T47D (cell line): ENCODE data around the gene GDF10.

ENCODE experiments used
- DNase-seq, 2 experiments: peaks; one replicate each; pipeline versions ENCODE4 v3.0.0 to v3.0.0-alpha.2; 2011 to 2012; ENCODE audit warnings: low read depth in 1 of 2, low spot score in 1 of 2
- JUND ChIP-seq: IDR thresholded peaks from 2 replicates; pipeline ENCODE4 v1.6.1; 2012; ENCODE audit warnings: low read depth
- in situ Hi-C: cut with HindIII; loops from 2 replicates; pipeline ENCODE4 v1.10.0; 2016; ENCODE audit warnings: low sequenced_read_pairs, low pct_unique_long_range_greater_than_20kb

The GDF10 gene, protein sequence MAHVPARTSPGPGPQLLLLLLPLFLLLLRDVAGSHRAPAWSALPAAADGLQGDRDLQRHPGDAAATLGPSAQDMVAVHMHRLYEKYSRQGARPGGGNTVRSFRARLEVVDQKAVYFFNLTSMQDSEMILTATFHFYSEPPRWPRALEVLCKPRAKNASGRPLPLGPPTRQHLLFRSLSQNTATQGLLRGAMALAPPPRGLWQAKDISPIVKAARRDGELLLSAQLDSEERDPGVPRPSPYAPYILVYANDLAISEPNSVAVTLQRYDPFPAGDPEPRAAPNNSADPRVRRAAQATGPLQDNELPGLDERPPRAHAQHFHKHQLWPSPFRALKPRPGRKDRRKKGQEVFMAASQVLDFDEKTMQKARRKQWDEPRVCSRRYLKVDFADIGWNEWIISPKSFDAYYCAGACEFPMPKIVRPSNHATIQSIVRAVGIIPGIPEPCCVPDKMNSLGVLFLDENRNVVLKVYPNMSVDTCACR

DNA sequence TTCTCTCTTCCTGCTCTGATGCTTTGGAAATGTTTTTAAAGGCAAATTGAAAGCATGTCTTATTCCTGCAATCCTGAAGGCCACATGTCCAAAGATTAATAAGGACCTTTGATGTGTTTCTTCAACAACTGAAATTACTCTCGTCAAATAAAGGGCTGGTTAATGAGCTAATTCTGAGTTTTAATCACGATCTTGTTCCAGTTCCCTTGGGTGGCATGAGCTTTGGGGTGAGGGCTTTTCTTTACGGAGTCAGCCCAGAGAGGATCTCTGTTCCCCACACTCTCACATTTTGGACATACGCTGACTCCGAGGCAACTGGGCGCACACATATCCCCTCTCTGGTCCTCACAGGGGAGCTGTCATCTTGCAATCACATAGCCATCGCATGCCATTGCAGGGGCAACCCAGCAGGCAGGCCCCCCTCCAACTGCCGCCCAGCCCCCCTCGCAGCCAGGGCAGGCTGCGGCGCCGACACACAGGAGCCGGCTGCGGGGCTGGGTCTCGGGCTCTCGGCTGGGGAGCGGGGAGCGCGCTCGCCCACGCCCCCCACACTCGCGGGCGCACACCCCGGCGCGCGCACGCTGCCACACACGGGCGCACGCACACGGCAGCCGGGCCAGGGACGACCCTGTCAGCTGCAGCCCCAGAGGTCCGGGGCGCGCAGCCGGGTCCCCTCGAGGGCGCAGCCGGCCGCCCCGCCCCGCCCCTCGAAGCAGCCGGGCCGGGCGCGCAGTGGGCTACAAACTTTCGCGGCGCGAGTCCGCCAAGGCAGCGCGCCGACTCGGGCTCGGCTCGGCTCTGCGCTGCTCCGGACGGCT, at the start of gene GDF10:
GDF10 (plus strand) TSS at position 587 of the 818 bp plus-strand sequence. CDS start 455 bp downstream, outside the sequence.
- in situ Hi-C loops, result no loop called here
- no peak for DNase-seq
- TF ChIP-seq JUND, result no peak

DNA sequence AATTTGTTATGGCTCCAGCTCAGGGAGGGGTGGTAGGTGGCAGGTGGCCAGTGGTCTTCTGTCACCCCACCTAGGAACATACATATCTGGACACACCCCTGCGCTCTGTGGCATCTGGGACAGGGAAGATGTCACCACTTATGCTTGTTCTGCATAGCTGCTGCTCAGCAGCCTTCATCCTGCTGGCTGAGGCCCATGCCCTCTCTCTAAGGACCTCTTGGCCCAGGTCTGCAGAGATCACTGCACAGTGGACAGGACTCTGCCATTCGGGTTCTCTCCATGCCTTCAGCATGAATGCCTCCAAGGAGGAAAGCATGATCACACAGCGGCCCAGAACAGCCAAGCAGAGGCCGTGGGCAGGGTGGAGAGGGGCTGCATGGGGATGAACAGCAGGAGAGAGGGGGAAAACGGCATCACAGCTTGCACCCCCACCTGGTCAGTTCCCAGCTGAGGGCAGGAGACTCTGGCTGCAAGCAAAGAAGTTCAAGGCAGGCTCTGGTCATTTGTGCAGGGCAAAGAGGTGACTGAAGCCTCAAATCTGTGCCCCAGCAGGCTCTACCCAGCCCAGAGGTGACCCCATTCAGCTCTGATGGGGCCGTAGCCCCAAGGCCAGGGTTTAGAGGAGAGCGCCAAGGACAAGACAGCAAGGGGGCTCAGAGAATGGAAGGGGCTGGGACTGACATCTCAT, 47.8 kb upstream of the GDF10 start:
- no peak for TF ChIP-seq JUND
- in situ Hi-C loops, result no loop called here
- no peak for DNase-seq

DNA sequence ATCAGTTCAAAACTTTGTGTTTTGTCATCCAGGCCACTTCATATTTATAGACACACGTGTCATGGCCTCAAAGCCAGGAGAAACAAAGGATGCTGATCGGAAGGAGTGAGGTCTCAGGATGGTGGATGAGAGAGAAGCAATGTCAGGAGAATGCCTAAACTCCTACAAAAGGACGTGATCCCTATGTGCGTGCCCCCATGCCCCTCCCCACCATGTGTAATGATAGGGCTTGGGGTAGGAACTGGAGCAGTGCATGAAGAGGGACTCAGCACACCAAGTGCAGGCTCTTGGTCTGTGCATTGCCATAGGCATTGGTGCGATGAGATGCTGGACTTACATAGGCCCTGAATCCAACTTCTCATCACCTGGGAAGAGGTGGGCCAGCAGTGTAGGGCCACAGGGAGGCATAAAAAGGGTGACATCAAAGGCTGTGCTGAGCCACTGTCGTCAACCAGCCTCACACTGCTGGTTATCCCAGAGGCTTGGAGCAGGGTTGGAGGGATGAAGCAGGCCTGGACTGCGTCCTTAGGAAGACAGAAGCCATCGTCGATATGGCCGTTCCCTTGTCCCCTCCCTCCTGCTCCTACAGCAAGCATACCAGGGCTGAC, 46.9 kb upstream of the GDF10 start:
- no peak for TF ChIP-seq JUND
- in situ Hi-C loops, result no loop called here

DNA sequence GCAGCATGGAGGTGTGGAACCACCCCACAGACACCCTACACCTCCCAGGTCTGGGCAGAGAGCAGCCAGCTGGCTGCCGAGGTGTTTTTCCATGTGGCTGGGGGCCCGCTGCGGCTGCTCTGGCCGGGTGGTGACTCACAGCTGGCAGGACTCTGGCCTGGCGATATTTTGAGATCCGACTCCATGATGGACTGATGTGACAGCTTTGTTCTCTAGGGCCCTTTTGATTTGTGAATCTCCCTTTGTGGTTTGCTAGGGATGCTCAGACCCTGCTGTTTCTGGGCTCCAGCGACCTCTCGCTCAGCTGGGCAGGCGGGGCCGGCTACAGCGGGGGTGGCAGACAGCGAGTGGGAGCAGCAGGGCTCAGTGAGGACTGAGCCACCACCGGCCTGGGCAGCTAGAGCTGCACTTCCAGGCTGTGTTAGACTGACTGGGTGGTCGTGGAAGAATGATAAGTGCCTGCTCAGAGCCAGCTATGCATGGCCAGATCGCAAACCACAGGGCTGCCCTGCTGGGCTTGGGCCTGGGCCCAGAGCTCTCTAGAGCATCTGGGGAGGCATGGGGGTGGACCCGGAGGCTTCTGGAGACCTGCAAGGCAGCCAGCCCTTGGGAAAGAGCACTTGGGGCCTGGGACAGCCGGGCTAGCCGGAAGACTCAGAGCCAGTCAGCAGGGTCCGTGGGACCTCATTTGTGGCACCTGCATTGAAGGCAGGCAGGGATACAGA, 46.2 kb upstream of the GDF10 start:
- DNase-seq, result no peak
- no peak for TF ChIP-seq JUND

More for the DNA sequence above, 46.9 kb upstream of the GDF10 start:
- DNase-seq, result no peak

DNA sequence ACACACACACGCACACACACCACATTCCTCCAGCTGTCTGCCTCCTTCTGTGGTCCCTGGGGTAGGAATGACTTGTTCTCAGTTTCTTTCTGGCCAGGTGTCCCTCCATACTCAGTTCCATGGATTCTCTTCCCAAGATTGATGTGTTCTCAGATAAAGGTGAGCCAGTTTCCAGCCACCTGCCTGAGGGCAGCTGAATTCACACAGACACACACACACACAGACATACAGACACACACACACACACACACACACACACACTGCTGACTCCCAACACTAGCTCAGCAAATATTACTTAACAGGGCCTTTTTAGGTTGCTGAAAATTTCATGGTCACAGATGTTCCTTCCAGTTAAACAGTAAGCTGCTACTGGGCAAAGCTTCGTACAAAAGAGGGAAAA, 45.4 kb upstream of the GDF10 start:
- peak in 1 of 2 experiments; percentile 43 for DNase-seq
- TF ChIP-seq JUND, result no peak

More for the DNA sequence above, 46.2 kb upstream of the GDF10 start:
- in situ Hi-C loops, result no loop called here

DNA sequence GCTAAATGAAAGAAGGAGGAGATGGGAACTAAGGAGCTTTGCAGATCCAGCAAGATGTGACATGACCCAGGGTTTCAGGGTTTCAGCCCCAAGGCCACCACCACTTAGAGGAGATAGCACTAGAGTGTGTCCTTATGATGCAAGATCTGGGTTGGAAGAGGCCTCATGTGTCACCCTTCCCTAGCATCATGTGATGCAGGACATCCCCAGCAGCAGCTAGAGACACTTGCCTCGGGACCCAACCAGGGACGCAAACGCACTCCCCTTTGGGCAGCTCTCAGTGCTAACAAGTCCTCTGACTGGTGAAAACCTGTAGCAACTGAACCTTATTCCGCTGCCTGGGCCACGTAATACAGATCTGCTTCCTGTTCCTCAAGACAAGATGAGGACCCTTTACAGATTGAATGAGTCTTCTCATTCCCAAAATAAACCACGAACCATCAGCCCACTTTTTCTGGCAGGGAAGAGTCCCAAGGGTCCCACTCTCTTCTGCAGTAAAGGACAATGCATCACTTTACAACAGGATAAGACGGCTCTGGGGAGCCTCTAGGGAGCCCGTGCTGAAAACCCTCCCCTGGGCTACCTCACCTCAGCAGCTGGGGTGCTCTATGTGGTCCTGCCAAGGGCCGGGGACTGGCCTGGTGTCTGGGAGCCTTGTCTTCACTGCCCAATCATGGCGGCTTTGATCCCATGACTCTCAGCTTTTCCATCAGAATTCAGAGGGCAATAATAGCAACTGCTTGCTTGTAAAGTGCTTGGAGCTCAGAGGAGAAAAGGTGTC, 44.8 kb upstream of the GDF10 start:
- in situ Hi-C loops, result no loop called here
- TF ChIP-seq JUND, result no peak
- no peak for DNase-seq

More for the DNA sequence above, 45.4 kb upstream of the GDF10 start:
- in situ Hi-C loops, result no loop called here

DNA sequence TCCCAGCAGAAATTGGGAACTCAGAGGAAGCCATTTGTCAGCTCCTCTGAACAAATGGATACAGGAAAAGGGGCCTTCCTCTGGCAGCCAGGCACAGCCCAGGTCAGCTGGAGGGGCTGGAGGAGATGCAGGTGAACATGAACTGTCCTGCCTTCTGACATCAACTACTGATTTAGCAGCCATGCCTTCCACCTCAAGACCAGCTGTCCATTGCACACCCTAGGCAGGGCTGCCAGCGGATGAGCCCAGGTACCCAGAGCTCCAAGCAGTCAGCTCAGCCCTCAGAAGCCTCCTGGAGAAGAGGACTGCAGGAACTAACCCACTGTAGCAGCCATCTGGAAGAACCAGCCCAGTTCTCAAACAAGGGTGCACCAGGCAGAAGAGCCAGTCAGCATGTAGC, 44.1 kb upstream of the GDF10 start:
- no peak for DNase-seq
- no peak for TF ChIP-seq JUND
- in situ Hi-C loops, result no loop called here

DNA sequence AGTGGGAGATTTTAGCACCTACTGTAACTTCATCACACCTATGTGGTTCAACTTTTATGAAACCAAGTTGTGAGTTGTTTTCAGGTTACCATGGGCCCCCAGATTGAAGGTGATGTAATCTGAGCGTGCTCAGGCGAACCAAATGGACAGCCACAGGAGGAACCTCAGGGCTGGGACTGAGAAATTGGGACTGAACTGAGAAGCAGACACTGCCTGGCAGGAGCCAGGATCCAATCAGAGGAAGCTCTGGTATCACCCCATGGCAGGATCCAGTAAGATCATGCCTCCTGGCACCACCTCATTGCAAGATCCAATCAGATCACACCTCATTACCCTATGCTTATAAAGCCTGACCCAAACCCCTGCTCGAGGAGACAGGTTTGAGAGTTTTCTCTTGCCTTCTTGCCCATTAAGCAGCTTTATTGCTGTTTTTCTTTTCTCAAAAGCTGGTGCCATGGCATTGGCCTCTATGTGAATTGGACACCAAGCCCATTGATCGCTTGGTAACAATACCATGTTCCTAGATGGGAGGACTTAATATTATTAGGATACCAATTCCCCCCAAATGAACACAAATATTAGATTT, 43.2 kb upstream of the GDF10 start:
- in situ Hi-C loops, result no loop called here
- peak in 1 of 2 experiments; percentile 16 for DNase-seq

DNA sequence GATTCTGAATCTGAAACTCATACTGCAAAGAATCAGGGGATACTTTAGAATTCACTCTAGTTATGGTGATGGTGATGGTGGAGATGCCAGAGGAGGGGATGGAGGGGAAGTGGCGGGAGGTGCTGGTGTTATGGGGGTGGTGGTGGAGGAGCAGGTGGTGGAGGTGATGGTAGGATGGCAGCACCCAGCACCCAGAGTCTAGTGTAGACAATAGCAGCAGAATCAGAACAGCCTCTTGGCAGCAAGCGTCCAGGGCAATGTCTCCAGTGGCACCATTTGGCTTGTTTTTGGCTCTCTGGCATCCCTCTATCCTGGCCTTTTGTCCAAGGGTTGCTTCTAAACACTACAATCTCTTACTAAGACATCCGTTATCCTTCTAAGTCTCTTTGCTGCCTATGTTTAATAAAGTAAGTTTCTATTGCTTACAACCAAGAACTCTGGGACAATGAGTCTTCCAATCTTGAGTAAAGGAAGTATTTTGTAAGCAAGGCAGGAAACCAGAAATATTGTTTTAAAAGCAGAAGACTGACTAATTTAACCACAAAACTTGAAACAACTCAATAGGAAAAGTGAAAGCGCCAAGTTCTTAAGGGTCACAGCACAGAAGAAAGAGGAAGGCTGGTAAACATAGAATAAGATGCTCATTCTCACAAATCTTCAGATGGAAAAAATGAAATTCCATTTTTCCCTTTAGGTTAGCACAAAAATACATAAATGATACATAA, 42.4 kb upstream of the GDF10 start:
- in situ Hi-C loops, result no loop called here
- DNase-seq, result no peak
- TF ChIP-seq JUND, result no peak

More for the DNA sequence above, 43.2 kb upstream of the GDF10 start:
- no peak for TF ChIP-seq JUND

DNA sequence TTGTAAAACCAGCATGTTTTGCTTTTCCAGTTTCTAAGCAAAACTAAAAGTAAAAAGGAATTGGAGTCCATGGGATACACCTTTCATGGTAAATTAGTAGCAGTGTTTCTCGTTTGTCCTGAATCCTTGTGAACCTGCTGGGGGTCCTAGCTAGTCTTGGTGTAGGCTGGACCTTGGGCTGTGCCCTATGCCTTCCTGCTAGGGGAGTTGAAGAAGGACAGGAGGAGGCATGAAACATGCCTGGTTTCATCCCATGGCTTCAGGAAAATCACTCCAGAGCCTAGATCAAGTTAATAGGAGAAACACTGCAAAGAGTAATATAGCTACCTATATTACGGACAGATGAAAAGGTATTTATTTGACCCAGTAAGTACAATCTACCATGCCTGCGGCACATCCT, 41.1 kb upstream of the GDF10 start:
- DNase-seq, result no peak
- TF ChIP-seq JUND, result no peak
- in situ Hi-C loops, result no loop called here

DNA sequence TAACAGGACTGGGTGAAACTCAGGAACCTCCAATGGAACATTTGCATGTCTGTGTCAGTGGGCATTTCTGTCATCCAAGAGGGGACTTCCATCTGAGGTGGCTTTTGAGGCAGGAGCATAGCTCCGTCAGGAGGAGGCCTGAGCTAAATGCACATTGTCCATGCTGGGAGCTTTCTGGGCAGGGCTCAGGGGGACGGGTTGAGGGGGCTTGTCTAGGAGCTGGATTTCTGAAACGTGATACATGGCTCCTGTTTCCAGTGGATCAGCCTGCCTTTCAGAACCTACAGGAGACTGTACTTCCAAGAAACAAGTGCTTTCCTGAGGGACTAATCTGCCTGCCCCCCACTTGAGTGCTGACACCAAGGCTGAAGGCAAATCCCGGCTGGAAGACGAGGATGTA, 40.5 kb upstream of the GDF10 start:
- no peak for TF ChIP-seq JUND
- in situ Hi-C loops, result no loop called here
- no peak for DNase-seq
